Measurements from ENCODE around the gene PLA2G4D. TPM values are rescaled to one million over a fixed set of nuclear protein-coding genes. Genes with fewer than 3 reads are reported as not detected.

PLA2G4D gene
- total and polyA plus RNA-seq, 2 donors (not counting 3 experiments of a cell fraction or from before 2014, with no cell fraction given) = not detected

DNA sequence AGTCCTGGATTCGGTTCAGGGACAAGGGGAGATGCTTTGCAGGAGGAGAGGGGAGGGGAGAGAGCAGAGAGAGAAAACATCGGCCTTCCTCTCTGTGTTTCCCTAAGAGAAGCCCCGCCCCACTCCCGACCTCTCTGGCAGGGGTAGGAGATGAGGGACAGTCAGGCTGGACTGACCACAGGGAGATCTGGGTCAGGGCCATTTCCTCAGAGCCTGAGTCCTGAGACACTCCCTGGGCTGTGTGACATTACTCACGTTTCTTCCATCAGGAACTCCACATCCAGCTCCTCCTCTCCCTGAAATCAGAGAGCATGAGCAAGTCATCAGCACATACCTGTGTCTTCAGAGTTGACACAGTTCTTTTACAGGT lies 9.1 kb downstream of the PLA2G4D start:
- TF ChIP-seq EZH2 (IDR thresholded peaks at IDR 0.05; ENCODE audit: borderline replicate concordance, low read depth, low read length, severe bottlenecking) = no peak
- TF ChIP-seq, protein P1, sequence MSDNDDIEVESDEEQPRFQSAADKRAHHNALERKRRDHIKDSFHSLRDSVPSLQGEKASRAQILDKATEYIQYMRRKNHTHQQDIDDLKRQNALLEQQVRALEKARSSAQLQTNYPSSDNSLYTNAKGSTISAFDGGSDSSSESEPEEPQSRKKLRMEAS (IDR thresholded peaks at IDR 0.05; ENCODE audit: insufficient read depth, insufficient read length) = no peak
- TF ChIP-seq GATA2 (IDR thresholded peaks at IDR 0.05; ENCODE audit: insufficient read depth, insufficient read length, low read depth, low read length) = no peak
- TF ChIP-seq POLR2A (IDR thresholded peaks at IDR 0.05; ENCODE audit: low read depth, low read length) = no peak
- TF ChIP-seq MYC (IDR thresholded peaks at IDR 0.05; ENCODE audit: low read depth, low read length) = no peak
- no peak for TF ChIP-seq POLR2AphosphoS5 (IDR thresholded peaks at IDR 0.05; ENCODE audit: insufficient read depth, low read depth, low read length)
- TF ChIP-seq FOS (IDR thresholded peaks at IDR 0.05; ENCODE audit: borderline replicate concordance, insufficient read depth, low read length) = no peak
- TF ChIP-seq, protein P2, sequence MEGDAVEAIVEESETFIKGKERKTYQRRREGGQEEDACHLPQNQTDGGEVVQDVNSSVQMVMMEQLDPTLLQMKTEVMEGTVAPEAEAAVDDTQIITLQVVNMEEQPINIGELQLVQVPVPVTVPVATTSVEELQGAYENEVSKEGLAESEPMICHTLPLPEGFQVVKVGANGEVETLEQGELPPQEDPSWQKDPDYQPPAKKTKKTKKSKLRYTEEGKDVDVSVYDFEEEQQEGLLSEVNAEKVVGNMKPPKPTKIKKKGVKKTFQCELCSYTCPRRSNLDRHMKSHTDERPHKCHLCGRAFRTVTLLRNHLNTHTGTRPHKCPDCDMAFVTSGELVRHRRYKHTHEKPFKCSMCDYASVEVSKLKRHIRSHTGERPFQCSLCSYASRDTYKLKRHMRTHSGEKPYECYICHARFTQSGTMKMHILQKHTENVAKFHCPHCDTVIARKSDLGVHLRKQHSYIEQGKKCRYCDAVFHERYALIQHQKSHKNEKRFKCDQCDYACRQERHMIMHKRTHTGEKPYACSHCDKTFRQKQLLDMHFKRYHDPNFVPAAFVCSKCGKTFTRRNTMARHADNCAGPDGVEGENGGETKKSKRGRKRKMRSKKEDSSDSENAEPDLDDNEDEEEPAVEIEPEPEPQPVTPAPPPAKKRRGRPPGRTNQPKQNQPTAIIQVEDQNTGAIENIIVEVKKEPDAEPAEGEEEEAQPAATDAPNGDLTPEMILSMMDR (IDR thresholded peaks at IDR 0.05; ENCODE audit: extremely low read depth in 1 of 2, insufficient read depth in 1 of 2, low read depth in 1 of 2, low read length in 2 of 2) = no peak
- TF ChIP-seq JUN (IDR thresholded peaks at IDR 0.05; ENCODE audit: borderline replicate concordance, insufficient read depth, insufficient read length, low read depth) = no peak
- Histone ChIP-seq H3K79me2 (ENCODE audit: control insufficient read depth, insufficient read depth, low read length) (no peaks in the 10 kb centered on the region), H3K27ac (ENCODE audit: insufficient read depth, low read depth, low read length) (no peak overlapping the region), H3K27me3 (ENCODE audit: control insufficient read depth in 2 of 2, insufficient read depth in 2 of 2, low read length in 2 of 2) (peaks cover 3 to 8% of the 10 kb centered on the region in 2 experiments), H3K4me3 (replicated peaks in 1 of 3; ENCODE audit: insufficient read depth in 1 of 3, low read depth in 1 of 3, low read length in 3 of 3) (no peak overlapping the region), H3K9ac (replicated peaks; ENCODE audit: extremely low read depth, insufficient read depth, low read length) (no peak overlapping the region), H3K4me1 (ENCODE audit: control insufficient read depth, extremely low read depth, insufficient read depth, low read length) (no peaks in the 10 kb centered on the region), H3K9me3 (replicated peaks; ENCODE audit: control insufficient read depth, insufficient read depth, low read length) (no peaks in the 10 kb centered on the region), H4K20me1 (replicated peaks; ENCODE audit: control insufficient read depth, extremely low read depth, insufficient read depth, low read length) (no peaks in the 10 kb centered on the region), H3K36me3 (ENCODE audit: control insufficient read depth in 2 of 2, extremely low read depth in 1 of 2, insufficient read depth in 2 of 2, low read length in 2 of 2) (no peaks in the 10 kb centered on the region), H3K4me2 (ENCODE audit: insufficient read depth, low read length) (no peak overlapping the region), H2AFZ (ENCODE audit: low read depth, low read length) (no peak overlapping the region), H3K9me1 (replicated peaks; ENCODE audit: control insufficient read depth, extremely low read depth, insufficient read depth, low read length) (no peaks in the 10 kb centered on the region)
- DNase-seq (ENCODE audit: low read depth, low spot score) (no peak), FAIRE-seq (no peak)
- ChIA-PET POLR2A (no interaction called here), CTCF (interaction anchor here (0.6 to 4.6 kb wide), 11 partner anchors 16 to 300 kb away, joined by 3 to 77 read pairs (median 21); no protein-coding TSS in a partner anchor)
- intact Hi-C loops (cut with micrococcal nuclease) (no loop called here), dilution Hi-C loops (cut with MboI; ENCODE audit: extremely low pct_ligation_motif_present, low sequenced_read_pairs) (no loop called here)
- no TSS peak for BruUV-seq (replicated peaks)
